Stimulated activated naive CD4-positive, alpha-beta T cell (primary cell): ENCODE data around the gene LURAP1L.

Experiments
- DNase-seq, 6 experiments: peaks; one replicate each; lab custom pipeline; 2025; lab: John Stamatoyannopoulos, UW

Gene LURAP1L

DNA sequence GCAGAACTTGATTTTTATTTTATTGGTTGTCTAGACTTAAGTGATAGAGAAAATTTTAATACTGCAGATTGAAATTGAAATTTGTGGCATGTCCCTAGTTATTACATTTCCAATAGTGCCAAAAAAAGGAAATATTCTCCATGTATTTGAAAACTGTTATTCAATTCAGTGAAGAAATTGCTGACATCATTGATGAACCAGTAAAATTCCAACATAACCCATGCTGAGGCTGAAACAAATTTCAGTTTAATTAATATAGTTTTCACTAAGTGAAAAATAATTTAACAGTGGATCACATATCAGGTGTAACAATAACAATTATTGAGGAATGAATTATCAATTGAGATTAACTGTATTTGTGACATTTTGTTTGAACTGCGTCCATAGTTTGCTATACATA, 38.7 kb downstream of the LURAP1L start:
- DNase-seq: no peak

DNA sequence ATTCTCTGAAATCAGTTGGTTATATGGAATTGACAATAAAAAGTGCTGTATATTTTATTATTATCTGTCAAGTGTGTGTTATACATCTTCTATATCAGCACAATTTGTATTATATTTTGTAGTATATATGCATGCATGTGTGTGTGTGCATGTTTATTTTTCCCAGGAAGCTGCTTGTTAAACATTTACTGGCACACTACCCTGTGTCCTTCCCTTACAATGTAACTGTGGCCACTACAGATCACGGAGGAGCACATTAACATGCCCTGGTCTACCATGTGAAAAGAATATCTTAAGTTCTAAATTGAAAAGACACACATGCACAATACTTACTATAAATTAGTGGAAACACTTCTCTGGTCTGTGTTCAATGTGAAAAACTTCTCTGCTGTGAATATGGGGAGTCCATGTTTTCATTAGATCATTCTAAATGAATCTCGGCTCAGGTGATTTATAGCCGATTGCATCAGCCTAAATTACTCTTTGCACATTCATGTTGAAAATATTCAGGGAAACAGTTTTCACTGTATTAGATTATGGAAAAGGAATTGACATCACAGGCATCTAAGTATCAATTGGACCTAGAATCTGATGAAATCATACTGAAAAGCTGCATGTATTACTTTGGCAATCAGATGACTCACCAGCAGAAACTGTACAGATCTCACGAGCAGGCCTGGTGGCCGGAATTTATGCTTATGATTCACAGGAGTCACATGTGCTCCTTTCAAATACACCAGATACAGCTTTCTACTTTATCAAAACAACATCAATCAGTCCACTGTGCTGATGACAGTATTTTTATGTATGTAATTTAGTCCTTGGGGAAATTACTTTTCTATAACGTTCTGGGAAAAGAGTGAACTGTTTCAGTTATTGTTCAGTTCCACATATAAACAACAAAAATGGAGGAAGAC, 39.4 kb downstream of the LURAP1L start:
- no peak for DNase-seq

DNA sequence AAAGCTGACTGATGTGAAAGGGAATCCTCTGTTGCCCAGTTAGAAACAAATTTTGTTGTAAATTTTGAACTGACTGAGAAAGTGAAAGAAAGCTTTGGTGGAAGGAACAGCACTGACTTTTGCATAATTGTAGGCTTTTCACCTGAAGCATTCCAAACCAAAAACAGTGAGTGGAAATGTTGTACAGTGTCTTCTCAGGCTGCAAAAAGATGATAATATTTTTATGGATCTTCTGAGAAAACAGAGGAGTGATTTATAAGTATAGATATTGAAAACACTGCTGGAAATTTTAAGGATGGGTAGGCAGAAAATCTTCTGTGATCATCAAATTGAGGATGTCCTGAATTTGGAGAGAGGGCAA, 40.0 kb downstream of the LURAP1L start:
- no peak for DNase-seq

DNA sequence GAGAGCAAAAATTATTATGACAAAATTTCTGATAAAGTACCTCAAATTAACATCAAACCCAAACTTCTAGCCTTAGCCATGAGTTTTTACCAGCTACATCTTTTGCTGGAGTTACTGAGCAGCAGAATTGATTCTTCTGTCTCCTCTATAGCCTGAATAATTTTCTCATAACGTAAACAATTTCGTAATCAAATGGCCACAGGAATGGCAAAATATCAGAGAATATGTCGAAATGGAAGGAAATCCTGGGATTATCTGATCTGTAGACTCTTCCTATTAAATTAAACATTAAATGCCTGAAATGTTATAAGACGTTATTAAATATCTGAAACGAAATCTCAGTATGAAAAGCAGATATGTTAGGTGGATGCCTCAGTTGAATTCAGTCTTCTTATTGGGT, 41.1 kb downstream of the LURAP1L start:
- no peak for DNase-seq

DNA sequence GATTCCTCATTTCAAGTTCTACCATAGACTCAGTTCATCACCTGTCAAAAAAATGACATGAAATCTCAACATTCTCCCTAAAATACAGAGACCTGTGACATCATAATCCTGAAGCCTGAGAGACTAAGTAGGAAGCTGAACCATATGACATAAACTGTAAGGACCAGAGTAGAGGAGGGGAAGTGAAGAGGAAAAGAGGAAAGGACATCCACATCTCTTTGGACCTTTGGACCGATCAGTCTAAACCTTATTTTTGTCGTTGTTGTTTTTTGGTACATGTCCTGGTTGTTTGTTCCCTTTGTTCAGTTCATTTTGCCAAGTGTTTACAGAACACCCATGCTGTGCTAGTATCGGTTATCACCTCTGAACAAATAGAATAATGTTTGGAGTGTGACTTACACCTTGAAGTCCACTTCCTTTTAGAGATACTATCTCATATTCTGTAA, 41.9 kb downstream of the LURAP1L start:
- DNase-seq: no peak

DNA sequence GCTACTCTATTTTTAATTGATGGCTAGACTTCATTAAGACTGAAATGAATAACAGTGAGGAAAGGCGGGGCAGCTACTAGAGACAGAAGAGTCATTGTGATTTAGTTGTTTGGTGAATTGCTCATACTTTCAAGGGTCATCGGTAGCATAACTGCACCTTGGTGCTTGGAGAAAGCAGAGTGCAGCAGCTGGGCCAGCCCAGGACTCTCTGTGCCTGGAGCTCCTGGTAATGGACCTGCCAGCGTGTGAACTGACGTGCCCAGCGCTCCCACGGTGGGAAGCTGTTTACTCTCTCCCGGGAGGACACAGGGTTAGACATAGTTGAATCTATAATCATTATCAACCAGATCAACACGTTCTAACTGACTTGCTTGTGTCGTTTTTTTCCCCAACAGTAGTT, 42.9 kb downstream of the LURAP1L start:
- no peak for DNase-seq

DNA sequence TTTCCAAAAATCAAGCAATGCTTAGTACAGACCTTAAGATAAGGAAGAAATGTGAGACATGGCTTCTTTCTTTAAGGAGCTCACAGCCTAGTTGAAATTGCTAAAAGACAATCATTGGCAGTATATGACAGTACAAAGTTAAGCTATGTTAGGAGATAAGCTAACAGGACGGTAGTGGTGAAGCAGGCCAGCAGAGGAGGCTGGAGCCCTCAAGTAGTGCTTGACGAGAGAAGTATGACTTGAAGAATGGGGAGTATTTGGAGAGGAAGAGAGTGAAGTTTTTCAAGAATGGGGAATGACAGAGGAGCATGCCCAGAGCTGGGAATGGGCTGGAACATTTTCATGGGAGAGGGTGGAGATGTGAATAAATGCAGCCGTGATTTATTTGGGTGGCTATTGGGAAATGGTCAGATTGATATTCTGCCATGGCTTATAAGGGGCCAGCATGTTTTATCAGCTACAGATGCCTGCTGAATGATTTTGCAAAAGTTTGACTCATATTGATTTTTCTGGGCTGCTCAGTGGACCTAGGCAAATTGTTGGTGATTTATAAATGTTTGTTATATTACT, 43.7 kb downstream of the LURAP1L start:
- no peak for DNase-seq

DNA sequence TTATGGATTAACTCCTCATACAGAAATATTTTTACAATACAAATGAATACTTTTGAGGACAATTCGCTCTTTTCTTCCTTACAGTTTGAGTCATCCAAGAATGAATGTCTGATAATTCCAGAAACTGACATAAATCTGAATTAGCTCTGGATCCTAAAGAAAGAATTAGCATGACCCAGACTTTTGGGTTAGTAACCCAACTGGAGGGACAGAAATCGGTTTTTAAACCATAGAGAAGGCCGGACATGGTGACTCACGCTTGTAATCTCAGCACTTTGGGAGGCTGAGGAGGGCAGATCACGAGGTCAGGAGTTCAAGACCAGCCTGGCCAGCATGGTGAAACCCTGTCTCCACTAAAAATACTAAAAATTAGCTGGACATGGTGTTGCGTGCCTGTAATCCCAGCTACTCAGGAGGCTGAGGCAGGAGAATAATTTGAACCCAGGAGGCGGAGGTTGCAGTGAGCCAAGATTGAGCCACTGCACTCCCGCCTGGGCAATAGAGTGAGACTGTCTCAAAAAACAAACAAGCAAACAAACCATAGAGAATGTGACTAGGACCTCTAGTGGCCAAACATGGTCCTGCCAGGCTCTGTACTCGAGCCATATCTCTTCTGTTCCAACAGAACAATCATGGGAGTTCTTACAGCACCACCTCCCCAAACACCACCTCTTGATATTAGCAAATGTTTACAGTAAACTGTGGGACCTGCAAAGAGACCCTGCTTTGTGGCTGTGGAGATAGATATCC, 44.8 kb downstream of the LURAP1L start:
- DNase-seq: no peak

DNA sequence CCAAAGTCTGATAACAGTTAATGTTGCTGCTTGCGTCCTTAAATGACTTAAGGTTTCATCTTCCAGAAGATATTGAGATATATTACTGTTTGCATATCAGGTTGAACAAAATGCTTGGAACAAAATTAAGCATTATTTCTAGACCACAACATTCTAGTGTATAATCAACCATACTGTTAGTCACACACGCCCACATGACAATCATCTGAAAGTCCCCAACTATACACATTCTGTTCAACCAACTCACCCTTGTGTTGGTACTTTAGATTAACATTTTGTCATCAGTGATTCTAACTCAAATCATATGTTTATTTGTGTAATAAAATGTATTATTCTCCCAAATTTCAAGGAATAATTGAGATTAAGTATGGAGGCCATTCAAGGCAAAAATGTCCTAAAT, 47.3 kb downstream of the LURAP1L start:
- DNase-seq: no peak

DNA sequence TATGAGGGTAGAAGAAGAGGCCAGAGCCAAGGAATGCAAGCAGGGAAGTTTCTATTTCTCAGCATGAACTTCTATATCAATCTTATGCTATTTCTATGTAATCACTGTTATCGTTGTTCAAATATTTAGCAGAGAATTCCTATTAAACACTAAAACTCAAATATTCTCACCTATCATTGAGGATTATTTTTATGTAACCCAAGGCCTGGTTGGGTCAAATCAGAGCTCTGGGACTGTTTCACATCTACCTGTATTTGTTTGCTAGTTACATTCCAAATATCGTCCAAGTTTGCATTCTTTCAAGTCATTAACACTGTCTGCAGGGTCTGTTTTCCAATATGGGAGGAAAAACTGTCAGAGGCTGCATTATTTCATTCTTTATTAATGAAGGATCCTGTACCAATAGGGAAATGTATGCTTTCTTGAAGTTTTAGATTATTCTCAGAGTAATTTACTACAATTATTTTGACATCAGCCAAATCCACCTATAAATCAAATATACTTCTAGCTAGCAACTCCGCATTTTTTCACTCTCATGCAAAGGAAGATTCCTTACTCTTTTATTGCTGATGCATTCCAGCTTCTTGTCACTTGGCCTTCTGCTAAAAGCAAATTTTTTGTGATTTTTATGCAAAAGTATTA, 52.2 kb downstream of the LURAP1L start:
- no peak for DNase-seq

DNA sequence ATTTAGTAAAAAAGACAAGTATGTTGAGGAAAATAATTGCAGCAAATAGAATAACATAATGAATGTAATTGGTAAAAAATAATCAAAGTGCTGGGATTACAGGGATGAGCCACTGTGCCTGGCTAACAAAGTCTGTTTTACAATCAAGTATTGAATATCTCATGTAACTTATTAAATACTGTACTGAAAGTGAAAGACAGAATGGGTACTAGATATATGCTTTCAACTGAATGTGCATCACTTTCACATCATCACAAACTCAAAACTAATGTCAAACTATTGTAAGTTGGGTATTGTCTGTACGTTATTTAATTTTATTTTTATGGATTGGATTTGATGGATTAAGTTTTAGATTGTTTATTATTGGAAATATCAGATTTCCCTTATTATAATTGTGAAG, 58.9 kb downstream of the LURAP1L start:
- DNase-seq: no peak

DNA sequence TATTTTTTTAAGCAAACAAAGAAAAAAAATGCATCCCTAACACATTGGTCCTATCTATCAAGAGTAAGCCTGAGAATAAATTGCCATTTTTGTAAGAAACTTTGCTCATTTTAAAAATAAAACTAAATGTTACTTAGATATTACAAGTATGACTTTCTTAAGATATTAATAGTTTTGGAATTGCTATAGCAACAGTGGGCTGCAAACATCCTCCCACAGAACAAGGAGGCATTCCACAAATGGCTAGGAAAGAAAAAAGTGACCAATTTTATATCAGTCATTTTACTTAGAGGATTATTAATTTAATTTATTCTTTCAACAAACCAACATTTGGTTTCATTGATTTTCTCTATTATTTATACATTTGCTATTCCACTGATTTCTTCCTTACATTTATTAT, 63.7 kb downstream of the LURAP1L start:
- no peak for DNase-seq

DNA sequence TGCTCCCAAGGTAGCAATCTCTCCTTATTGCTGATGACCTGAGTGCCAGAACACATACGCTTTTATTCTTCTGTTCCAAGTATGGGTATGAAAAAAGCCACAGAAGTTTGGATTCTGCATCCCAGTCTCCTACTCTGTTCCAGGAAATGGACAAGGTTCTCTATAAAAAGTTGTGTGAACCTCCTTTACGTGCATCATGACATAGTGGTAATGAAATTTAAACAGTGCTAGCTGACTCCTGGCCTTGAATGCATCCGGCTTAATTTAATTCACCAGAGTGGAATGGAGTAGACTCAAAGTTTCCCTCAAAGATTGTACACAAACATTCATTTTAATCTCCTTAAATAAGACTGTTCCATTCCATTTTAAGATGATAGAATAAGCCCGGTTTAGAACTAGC, 68.9 kb downstream of the LURAP1L start:
- DNase-seq: no peak

DNA sequence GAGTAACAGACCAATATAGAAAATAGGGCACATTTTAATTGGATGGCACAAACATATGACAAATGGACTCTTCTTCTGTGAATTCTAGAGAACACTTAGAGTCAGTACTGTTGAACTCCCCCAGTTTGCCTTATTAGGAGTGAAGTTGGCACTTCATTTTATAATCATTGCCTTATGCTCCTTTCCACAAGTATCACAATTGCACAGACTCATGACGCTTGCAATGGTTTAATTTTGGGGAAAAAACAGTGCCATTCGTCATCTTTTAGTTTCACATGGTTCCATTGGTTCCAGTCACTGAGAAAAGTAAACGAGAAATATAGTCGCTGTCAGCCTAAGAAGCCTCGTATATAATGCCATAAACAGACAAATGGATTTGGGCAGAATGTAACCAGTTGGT, 71.2 kb downstream of the LURAP1L start:
- DNase-seq: no peak

DNA sequence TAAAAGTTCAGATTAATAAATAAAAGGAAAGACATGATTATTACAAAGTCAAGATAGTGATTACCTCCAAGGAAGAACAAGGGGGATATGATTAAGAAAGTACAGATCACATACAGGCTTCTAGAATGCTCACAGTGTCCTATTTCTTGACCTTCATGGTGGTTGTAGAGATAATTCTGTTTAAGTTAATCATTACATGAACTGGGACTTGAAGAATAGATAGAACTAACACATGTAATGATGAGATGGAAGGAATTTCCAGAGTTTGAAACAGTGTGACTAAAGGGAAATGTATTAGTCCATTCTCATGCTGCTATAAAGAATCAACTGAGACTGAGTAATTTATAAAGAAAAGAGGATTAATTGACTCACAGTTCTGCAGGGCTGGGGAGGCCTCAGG, 72.7 kb downstream of the LURAP1L start:
- DNase-seq: no peak

DNA sequence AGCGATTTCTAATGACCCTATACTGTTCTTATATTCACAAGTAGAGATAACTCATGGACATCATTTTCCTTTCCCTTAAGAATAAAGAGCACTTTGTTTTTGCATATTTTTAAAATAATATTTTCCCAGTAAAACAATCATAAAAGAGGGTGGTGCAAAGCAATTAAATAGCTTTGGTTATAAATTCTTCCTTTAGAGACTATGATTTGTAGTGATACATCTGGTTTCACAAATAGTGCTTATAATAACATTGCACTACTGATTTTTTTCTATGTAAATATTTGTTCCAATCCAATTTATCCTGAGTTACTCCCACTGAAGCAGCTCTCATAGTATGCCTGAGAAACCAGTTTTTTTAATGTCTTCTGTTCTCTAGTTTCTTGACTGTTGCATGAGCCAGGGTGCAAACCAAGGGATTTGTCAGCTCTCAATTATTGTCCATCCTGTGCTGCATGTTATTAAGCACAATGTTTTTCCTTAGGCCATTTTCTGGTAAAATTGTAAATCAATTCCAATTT, 74.7 kb downstream of the LURAP1L start:
- no peak for DNase-seq

DNA sequence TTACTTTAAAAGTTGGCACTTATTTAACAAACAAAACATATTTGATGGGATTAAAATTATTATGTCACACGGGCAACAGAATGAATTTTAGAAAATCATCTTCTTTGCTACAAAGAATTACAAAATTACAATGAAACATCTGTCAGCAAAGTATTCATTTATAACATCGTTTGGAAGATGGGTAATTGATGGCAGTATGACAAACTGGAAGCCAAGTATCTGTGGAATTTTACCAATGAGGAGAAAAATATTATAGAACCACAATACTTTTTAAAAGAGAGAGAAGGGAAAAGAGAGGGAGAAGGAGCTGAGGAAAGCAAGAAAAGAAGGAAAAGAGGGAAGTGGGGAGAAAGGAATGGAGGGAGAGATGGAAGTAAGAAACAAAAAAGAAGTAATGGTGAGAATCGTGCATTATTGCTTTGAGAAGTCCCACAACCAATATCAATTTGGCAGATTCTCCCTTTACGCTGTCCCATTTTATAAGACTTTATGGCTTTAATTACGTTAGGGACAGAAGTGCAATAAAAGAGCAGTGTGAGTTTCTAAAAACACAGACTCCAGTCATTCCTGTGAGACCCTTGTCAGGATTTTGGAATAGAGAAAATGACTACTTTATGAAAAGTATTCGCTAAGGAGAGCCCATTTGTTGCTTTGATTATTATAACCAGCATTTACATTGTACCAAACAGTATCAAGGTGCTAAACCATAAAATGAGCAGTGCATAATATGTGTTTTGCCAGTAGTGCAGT, 76.7 kb downstream of the LURAP1L start:
- no peak for DNase-seq

DNA sequence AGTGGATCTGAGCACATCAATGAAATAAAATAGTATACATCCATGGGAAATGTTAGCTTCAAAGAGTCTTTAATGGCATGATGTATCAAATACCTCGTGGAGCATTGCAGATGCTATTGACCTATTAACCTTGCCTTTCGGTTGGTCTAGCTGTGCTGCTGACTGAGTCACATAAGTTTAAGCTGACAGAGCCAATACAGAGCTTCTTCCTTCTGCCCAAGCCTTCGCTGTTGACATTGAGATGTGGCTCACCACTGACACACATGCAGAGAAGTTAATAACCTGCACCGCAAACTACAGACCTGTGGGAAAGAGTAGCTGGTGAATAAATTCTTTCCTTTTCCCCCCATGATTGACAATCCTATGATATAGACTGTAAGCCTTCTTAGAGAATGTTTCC, 78.2 kb downstream of the LURAP1L start:
- DNase-seq: no peak

DNA sequence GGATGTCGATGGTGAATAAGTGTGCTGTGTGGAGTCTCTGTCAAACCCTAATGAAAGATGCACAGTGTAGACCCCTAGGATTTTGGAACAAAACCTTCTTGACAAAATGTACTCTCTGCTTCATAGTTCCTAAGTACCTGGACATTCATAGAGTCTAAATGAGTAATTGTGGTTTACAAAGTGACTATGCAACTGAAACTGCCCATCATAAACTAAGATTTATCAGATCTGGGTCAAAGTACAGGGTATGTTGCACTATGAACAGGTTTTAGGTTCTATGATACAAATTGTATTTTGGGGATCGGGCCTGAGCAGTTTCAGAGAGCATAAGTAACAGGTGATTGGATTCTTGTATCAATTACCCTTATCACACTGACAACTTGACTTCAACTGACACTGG, 79.4 kb downstream of the LURAP1L start:
- DNase-seq: no peak

DNA sequence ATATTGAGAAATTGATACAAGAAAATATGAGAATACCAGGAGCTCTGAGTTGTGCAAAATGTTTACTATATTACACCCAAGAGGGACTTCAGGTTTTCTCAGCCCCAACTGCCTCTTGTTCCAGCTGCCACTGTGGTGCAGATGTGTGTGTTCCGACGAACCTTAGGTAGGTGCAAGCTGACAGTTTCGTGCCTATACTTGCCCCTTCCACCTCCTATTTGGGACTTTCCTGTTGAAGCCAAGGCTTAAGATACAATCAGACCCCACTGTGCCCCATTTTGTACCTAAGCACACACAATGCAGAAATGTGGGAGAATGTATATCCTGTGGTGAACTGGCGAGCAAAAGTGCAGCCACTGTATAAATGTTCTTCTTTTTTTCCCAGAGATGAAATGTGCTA, 80.2 kb downstream of the LURAP1L start:
- no peak for DNase-seq

DNA sequence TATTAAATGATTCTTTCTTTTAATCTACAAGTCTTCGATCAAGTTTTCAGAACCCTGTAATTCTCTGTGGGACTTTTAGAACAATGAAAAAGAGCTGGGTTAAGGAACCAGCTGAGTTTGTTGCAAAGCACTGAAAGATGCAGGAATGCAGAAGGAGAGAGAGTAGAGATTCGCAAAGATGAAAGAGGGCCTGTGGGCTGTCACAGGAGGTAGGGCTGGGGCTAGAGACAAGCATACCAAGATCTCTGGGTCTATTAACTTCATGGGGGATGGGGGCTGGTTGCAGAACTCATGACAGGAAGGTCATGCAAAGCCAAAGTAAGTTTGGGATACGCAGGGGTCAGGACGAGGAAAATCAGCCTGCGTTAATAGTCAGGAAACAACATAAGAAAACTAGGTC, 81.8 kb downstream of the LURAP1L start:
- DNase-seq: no peak
